ENCODE data around the gene CHD6. TPM values are rescaled to one million over a fixed set of nuclear protein-coding genes. Genes with fewer than 3 reads are reported as not detected.

Gene CHD6
- total RNA-seq, 1 donor from 2014 or later, result 45.4 TPM

DNA sequence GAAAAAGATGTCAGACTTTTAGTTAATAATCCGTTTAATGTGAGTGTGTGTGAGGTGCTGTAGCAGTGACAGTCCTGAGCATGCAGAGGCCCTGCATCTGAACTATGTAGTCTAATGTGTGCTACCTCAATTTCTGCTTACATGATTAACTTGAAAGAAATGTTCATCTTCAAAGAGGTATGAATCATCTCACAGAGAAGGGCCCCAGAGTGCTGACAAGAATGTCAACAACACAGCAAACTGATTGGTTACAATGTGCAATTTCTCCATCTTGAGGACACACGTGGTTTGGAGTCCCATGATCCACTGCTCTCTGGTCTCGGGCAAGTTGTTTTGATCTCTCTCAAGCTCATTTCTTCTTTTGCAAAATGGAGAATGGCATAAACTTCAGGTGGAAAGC is 189.9 kb downstream of the CHD6 start:
- intact Hi-C loops (cut with micrococcal nuclease), result loop anchor here (1.0 to 5.0 kb wide), 4 partner anchors 8 to 291 kb away; partner anchors contain the start of genes CHD6, PLCG1 and ZHX3

DNA sequence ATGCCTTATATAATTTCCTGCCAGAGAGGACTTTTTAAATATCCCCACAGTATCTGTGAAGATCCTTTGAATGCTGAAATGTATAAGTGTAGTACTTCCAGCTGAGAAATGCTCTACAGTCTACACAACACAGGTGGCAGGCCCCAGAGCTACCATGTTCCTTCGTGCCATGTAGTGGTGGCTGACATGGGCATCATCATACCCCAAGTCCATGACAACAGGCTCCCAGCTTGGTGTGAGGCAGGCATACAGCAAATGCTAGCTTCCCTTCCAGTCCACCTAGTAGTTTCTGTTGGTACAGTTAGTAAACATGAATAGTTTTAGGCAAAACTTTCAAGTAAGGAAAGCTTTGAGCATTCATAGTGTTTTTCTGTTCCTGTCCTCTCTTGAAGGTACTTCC is 190.3 kb downstream of the CHD6 start:
- intact Hi-C loops (cut with micrococcal nuclease), result loop anchor here (1.0 to 5.0 kb wide), 4 partner anchors 8 to 291 kb away; partner anchors contain the start of genes CHD6, PLCG1 and ZHX3

DNA sequence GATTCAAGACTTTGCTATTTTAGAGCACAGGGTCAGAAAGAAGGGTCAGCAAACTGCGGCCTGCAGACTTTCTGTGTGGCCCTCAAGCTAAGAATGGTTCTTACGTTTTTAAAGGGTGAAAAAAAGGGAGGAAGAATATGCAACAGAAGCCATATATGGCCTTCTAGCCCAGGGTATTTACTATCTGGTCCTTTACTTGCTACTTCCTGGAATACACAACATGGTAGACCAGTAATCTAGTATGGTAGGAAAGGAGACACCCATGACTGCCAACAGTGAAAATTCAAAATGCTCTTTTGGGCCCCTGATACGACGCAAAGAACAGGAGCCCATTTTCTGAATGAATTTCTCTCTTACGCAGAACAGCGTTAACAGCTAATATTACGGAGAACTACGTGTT is 191.2 kb downstream of the CHD6 start:
- intact Hi-C loops (cut with micrococcal nuclease), result loop anchor here (5.0 kb wide), 2 partner anchors 190 to 290 kb away; partner anchors contain the start of genes CHD6 and PLCG1

GRCh38 chr20:41426086-41426830 is 191.9 kb downstream of the CHD6 start:
- intact Hi-C loops (cut with micrococcal nuclease), result loop anchor here (5.0 kb wide), 2 partner anchors 191 to 289 kb away; partner anchors contain the start of genes CHD6 and PLCG1

DNA sequence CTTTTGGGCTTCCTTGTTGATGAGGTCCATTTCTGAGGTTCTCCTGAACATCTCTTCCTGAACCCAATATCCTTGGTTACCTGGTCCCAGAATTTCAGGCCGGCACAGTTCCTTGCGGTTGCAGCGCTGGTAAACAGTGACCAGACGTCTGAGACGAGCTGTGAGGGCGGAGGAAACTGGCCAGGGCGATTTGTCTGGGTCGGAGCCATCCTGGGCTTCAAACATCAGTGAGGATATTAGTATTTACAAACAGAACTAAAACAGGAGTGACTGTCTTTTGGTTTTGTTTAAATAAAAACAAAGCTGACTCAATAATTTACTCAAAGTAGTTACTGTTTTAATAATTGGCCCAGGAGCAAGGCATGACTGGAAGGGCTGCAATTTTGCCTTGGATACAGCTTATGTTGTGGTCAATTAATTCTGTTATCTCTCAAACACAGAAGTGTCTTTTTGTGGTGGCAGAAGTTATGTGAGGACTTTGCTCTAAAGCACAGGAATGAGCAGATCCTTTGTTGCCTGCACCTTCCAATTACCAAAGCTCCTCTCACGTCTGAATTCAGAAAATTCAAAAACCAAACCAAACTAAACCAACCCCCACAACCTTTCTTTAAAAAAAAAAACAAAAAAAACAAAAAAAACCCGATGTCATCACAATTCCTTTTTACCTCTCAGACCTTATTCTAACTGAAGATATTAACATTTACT is 192.8 kb downstream of the CHD6 start:
- intact Hi-C loops (cut with micrococcal nuclease), result loop anchor here (5.0 kb wide), 2 partner anchors 192 to 288 kb away; partner anchors contain the start of genes CHD6 and PLCG1

DNA sequence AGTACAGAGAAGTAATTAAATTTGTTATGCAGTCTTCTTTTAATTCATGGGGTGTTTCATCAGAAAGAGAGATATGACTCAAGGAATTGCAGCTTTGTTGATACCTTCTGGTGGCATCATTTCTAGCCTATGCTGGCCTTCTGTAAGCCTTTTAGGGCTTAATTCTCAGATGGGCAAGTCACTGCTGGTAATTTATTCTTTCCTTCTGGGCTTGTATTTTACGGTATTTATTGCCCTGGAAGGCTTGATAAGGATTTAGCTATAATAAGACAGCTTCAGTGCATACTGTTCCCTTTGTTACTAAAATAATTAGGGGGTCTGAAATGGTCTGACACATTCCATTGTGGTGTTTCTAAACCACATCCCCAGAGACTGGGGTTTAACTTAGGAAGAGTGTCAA is 193.6 kb downstream of the CHD6 start:
- intact Hi-C loops (cut with micrococcal nuclease), result no loop called here

GRCh38 chr20:41424011-41424410 is 194.2 kb downstream of the CHD6 start:
- intact Hi-C loops (cut with micrococcal nuclease), result no loop called here

DNA sequence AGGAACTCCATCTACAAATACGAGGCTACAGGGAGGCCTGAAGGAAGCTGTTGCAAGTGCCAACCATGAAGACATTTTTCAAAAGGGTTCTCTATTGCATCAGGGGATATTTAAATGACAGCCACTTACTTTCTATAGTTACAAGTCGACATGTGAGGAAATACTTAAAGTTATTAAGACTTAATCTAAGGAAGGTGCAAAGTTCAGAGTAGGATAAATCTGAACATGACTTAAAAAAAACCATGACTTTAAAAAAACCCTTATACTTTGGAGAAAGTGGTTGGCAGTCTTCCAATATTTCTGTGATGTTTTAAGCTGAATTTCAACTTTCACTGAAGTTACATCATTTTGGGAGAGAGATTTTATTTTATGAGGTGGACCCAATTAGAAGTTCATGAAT is 195.2 kb downstream of the CHD6 start:
- intact Hi-C loops (cut with micrococcal nuclease), result no loop called here

GRCh38 chr20:41418739-41419293 is 199.4 kb downstream of the CHD6 start:
- intact Hi-C loops (cut with micrococcal nuclease), result no loop called here

DNA sequence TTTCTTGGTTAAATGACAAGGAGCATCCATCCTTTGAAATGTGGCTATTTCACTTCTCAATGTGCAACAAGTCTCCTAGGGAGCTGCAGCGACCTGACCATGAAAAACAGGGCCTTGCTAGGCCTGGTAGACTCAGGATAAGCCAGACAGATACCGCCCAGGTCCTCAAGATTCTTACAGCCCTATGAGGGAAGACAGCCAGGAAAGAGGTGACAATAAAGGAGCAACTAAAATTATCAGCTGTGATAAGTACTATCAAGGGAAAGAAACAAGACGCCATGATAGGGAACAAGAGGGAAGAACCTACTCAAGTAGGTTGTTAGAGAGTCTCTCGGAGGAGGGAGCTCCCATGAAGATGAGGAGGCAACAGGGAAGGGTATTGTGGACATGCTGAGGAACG is 200.1 kb downstream of the CHD6 start:
- intact Hi-C loops (cut with micrococcal nuclease), result no loop called here

DNA sequence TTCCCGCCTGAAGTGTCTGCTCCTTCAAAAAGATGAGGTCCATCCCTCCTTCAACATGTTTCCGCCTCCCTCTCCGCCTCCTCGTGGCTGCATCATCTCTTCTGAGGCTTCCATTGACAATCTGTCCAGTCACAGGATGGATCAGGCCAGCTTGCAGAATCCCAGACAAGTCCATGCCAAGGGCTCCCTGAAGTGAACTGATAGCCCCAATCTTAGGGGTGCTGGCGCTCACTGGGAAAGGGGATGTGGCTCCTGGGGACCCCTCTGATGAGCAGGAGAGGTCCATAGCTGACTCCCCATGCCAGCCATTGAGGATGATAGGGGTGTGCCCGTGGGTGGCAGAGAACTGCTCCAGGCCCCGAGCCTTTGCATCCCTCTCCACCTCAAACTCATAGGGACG is 203.0 kb downstream of the CHD6 start:
- intact Hi-C loops (cut with micrococcal nuclease), result no loop called here

- intact Hi-C loops (cut with micrococcal nuclease), result loop anchor here (5.0 kb wide), 1 partner anchor 71 kb away; the partner anchor contains the start of gene LPIN3
Measured at GRCh38 chr20:41413169-41413568, 205.0 kb downstream of the CHD6 start.

DNA sequence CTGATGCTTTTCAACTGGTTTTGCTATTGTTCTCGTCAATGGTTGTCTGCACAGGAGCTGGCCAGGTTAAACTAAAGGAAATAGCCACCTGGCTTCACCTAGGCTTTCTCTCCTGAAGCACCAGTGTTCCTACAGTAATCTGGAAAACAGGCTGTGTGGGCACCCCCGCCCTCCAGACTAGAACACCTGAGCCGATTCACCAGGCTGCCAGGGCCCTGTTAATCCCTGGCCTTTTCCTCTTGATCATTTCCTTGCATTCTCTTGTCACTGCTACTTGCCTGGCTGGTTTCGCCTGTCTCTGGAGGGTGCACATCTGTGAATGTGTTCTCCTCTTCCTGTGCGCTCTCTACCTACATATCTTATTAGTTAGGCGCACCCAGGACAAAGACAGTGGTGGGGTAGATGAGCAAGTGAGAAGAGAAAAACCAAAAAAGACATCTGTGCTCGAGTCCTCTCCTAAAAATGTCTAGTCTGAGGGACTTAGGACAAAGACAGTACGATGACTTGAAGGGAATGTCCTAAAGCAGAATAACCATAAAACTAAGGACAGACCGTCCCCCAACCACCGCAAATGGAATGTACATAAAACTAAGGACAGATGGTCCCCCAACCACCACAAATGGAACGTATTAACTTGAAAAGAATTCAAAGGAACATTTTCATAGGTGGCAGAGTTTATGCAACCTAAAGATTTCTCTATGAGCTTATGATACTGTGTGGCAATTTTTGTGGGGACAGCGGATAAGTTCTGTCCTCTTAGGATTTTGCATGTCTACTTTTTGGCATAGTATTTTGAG is 205.7 kb downstream of the CHD6 start:
- intact Hi-C loops (cut with micrococcal nuclease), result loop anchor here (5.0 kb wide), 1 partner anchor 70 kb away; the partner anchor contains the start of gene LPIN3

GRCh38 chr20:41411391-41411847 is 206.8 kb downstream of the CHD6 start:
- intact Hi-C loops (cut with micrococcal nuclease), result loop anchor here (5.0 kb wide), 1 partner anchor 69 kb away; the partner anchor contains the start of gene LPIN3

GRCh38 chr20:41408986-41409385 is 209.2 kb downstream of the CHD6 start:
- intact Hi-C loops (cut with micrococcal nuclease), result no loop called here

DNA sequence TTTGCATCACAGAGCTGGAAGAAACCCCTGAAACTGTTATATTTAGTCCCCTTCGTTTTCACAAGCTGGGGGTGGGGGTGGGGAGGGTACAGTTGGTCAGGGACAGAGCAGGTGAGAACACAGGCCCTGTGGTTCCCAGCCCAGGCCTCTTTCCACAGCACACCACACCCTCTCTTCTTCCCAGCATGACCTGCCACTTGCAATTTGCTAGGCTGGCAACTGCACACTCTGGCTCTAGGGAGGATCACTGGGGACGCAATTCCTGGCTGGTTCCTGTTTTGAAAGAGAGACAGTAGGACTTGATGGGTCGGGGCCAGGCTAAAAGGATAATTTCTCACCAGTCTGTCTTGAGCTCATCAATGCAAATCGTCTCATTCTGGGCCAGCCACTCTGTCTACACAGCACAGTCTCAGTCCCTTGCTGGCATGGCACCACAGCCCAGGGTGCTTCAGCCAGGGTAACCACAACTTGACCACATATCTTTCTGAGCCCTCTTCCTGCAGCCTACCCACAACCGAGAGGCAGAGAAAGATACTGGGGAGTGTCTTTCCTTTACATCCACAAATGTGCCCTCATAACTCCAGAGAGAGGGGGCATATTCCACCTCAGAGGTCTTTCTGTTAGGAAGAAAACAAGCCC is 209.9 kb downstream of the CHD6 start:
- intact Hi-C loops (cut with micrococcal nuclease), result no loop called here

DNA sequence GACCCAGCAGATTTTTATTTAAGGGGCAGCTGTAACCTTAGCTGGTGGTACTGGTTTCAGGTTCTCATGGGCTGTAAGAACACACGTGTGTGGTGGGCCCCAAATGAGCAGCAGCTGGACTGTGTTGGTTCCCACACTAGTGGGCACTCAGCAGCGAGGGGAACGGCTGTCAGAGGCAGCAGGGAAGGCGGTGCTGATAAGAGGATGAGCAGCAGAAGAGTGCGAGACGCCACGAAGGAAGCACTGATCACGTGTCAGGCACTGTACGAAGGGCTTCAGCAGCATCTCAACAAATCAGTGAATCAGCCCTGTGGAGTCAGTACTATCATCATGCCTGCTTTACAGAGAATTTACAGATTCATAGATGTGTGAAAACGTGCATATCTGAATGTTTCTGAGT is 210.6 kb downstream of the CHD6 start:
- intact Hi-C loops (cut with micrococcal nuclease), result no loop called here

- intact Hi-C loops (cut with micrococcal nuclease), result no loop called here
Measured at GRCh38 chr20:41406896-41407444, 211.2 kb downstream of the CHD6 start.

GRCh38 chr20:41406353-41406752 is 211.8 kb downstream of the CHD6 start:
- intact Hi-C loops (cut with micrococcal nuclease), result no loop called here

GRCh38 chr20:41405436-41405835 is 212.7 kb downstream of the CHD6 start:
- intact Hi-C loops (cut with micrococcal nuclease), result no loop called here

Data from T-helper 1 cell treated with Interleukin-12 subunit alpha and Interleukin-12 subunit beta and Interleukin-4 antibody, amounts not matched to agents 30 ng/mL and 1 ng/mL, for 36 hours (primary cell).